OCI-LY7 (cell line): ENCODE data around the gene C20orf204.
"Not testable (repeated sequence)": the region's sequence is repeated elsewhere in the genome, so short reads cannot be mapped to it uniquely, and the experiment has no call there.

Experiments used
- CTCF ChIP-seq: fragments of 200-600 bp; sonication (generic); conservative IDR thresholded peaks from 2 replicates; pipeline ENCODE4 v1.5.1; 2014; ENCODE audit warnings: mild to moderate bottlenecking, antibody characterized with exemption, low read length, moderate library complexity, mixed read lengths
- EZH2phosphoT487 ChIP-seq: fragments of 200-600 bp; sonication (generic); IDR thresholded peaks from 2 replicates; pipeline ENCODE4 v1.6.1; 2018; ENCODE audit warnings: low read depth, borderline replicate concordance, mild to moderate bottlenecking, mixed run types, antibody characterized with exemption, low read length, moderate library complexity, mixed read lengths

GRCh38 chr20:64088586-64088985 lies 52.6 kb downstream of the C20orf204 start:
- not testable (repeated sequence) for TF ChIP-seq CTCF, EZH2phosphoT487
